Tibial artery (tissue), 4 donors: Measurements from ENCODE around the gene NSD2.

Source experiments
- DNase-seq, 2 donors: peaks; one replicate each; pipeline ENCODE4 v3.0.0-alpha.2; 2019
- H3K27ac ChIP-seq, 2 donors: fragments of 200-600 bp; sonication (generic) in 1 of 2; 1 replicate in 1 of 2; 2 replicates in 1 of 2; pipeline ENCODE4 v1.5.1; 2018 to 2019; ENCODE audit warnings: mild to moderate bottlenecking in 1 of 2
- H3K27me3 ChIP-seq, 2 donors: fragments of 200-600 bp; sonication (generic) in 1 of 2; one replicate each; pipeline versions ENCODE4 v1.5.1 to v1.6.0; 2016 to 2019
- H3K36me3 ChIP-seq, 3 donors: fragments of 200-600 bp; sonication (generic) in 2 of 3; one replicate each; pipeline ENCODE4 v1.5.1; 2016 to 2019; ENCODE audit warnings: mild to moderate bottlenecking in 2 of 3
- H3K4me1 ChIP-seq, 4 donors: fragments of 200-600 bp; sonication (generic) in 2 of 4; 1 replicate in 3 of 4; 2 replicates in 1 of 4; pipeline ENCODE4 v1.5.1; 2016 to 2019
- H3K4me3 ChIP-seq, 2 donors: fragments of 200-600 bp; sonication (generic) in 1 of 2; 1 replicate in 1 of 2; 2 replicates in 1 of 2; pipeline ENCODE4 v1.5.1; 2018 to 2019; ENCODE audit warnings: mild to moderate bottlenecking in 2 of 2
- H3K9me3 ChIP-seq, 3 donors: fragments of 200-600 bp; sonication (generic) in 1 of 3; one replicate each; pipeline ENCODE4 v1.5.1; 2016 to 2019
- intact Hi-C: fragments of 100-400 bp; cut with DNase I; formaldehyde crosslinking; loops from one replicate; pipeline ENCODE4 v1.15.0; 2023; ENCODE audit warnings: low total_unique reads
- TF ChIP-seq, protein P1 (sequence below), 2 experiments: fragments of 200-600 bp in 1 of 2; fragments of 450-650 bp in 1 of 2; IDR thresholded peaks; one replicate each; pipeline ENCODE4 v1.5.1; 2017 to 2019; ENCODE audit warnings: antibody characterized with exemption in 2 of 2, mild to moderate bottlenecking in 1 of 2, moderate library complexity in 1 of 2

Gene NSD2

DNA sequence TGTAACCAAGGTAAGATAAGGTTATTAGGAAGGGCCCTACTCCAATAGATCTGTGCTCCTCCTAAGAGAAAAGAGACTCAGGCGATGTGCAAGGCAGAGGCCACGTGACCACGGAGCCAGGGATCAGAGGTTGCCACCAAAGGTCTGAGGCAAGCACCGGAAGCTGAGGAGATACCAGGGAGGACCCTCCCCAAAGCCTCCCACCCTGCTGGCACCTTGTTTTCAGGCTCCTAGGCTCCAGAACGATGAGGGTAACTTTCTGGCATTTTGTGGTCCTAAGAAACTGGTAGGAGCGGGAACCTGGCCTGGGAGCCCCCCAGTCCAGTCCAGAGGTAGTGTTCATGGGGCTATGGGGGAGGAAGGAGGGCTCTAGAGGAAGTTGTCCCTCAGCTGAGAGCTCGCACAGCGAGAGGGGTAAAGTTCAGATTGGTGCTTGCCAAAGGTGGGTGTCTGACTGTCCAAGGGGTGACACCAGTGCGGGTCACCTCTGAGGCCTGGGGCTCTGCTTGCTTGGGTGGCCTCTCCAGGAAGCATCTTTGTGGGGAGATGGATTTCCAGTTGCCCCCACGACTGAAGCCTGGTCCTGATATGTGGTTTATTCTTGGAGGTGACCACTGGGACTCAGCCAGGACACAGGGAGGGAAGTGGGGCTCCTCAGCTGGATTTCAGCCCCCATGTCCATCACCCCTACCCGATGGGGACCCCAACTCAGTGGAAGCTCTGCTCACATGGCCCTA lies 7.7 kb upstream of the NSD2 start:
- Histone ChIP-seq H3K27ac (no peak overlapping the region), H3K27me3 (peaks cover 0 to 58% of the 10 kb centered on the region in 2 donors), H3K4me1 (peaks cover 0 to 7% (median 3%) of the 10 kb centered on the region in 4 donors), H3K9me3 (no peaks in the 10 kb centered on the region), H3K36me3 (no peaks in the 10 kb centered on the region), H3K4me3 (no peak overlapping the region)
- TF ChIP-seq, protein P1, sequence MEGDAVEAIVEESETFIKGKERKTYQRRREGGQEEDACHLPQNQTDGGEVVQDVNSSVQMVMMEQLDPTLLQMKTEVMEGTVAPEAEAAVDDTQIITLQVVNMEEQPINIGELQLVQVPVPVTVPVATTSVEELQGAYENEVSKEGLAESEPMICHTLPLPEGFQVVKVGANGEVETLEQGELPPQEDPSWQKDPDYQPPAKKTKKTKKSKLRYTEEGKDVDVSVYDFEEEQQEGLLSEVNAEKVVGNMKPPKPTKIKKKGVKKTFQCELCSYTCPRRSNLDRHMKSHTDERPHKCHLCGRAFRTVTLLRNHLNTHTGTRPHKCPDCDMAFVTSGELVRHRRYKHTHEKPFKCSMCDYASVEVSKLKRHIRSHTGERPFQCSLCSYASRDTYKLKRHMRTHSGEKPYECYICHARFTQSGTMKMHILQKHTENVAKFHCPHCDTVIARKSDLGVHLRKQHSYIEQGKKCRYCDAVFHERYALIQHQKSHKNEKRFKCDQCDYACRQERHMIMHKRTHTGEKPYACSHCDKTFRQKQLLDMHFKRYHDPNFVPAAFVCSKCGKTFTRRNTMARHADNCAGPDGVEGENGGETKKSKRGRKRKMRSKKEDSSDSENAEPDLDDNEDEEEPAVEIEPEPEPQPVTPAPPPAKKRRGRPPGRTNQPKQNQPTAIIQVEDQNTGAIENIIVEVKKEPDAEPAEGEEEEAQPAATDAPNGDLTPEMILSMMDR (IDR thresholded peaks at IDR 0.05) = no peak
- intact Hi-C loops = no loop called here
- DNase-seq = no peak

GRCh38 chr4:1864076-1865008 lies 6.9 kb upstream of the NSD2 start:
- intact Hi-C loops = no loop called here
- Histone ChIP-seq H3K4me1 (peaks cover 0 to 7% (median 3%) of the 10 kb centered on the region in 4 donors), H3K36me3 (no peaks in the 10 kb centered on the region), H3K27me3 (peaks cover 0 to 58% of the 10 kb centered on the region in 2 donors), H3K4me3 (no peak overlapping the region), H3K9me3 (no peaks in the 10 kb centered on the region), H3K27ac (no peak overlapping the region)
- no peak for DNase-seq
- TF ChIP-seq, protein P1 (IDR thresholded peaks at IDR 0.05) = no peak

GRCh38 chr4:1866189-1866661 lies 5.0 kb upstream of the NSD2 start:
- H3K36me3 ChIP-seq = no peaks in the 10 kb centered on the region
- DNase-seq = no peak
- TF ChIP-seq, protein P1 (IDR thresholded peaks at IDR 0.05) = no peak
- no peaks in the 10 kb centered on the region for H3K9me3 ChIP-seq
- H3K4me3 ChIP-seq = no peak overlapping the region
- intact Hi-C loops = no loop called here
- peaks cover 0 to 56% of the 10 kb centered on the region in 2 donors for H3K27me3 ChIP-seq
- H3K27ac ChIP-seq = no peak overlapping the region
- peaks cover 0 to 14% (median 7%) of the 10 kb centered on the region in 4 donors for H3K4me1 ChIP-seq

DNA sequence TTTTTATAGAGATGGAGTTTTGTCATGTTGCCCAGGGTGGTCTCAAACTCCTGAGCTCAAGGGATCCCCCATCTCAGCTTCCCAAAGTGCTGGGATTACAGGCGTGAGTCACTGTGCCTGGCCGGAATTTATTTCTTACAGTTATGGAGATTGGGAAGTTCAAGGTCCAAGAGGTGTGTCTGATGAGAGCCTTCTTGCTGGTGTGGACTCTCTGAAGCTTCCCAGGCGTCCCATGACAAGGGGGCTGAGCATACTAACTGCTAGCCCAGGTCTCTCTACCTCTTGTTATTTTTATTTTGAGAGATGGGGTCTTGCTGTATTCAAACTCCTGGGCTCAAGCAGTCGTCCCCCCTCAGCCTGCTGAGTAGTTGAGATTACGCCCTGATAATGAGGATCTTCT lies 2.9 kb upstream of the NSD2 start:
- Histone ChIP-seq H3K27ac (no peak overlapping the region), H3K4me3 (no peak overlapping the region), H3K27me3 (peaks cover 0 to 36% of the 10 kb centered on the region in 2 donors), H3K4me1 (peaks cover 0 to 19% (median 12%) of the 10 kb centered on the region in 4 donors), H3K9me3 (no peaks in the 10 kb centered on the region), H3K36me3 (no peaks in the 10 kb centered on the region)
- TF ChIP-seq, protein P1 (IDR thresholded peaks at IDR 0.05) = no peak
- DNase-seq = no peak
- intact Hi-C loops = no loop called here

GRCh38 chr4:1868912-1869311 lies 2.3 kb upstream of the NSD2 start:
- DNase-seq = no peak
- intact Hi-C loops = no loop called here
- no peaks in the 10 kb centered on the region for H3K36me3 ChIP-seq
- no peak overlapping the region for H3K27ac ChIP-seq
- TF ChIP-seq, protein P1 (IDR thresholded peaks at IDR 0.05) = no peak
- H3K27me3 ChIP-seq = peaks cover 0 to 30% of the 10 kb centered on the region in 2 donors
- H3K4me3 ChIP-seq = no peak overlapping the region
- no peaks in the 10 kb centered on the region for H3K9me3 ChIP-seq
- peaks cover 0 to 23% (median 14%) of the 10 kb centered on the region in 4 donors for H3K4me1 ChIP-seq
